ENCODE data around the gene SNX7. TPM values are rescaled to one million over a fixed set of nuclear protein-coding genes. Genes with fewer than 3 reads are reported as not detected.

SNX7 gene
- polyA plus RNA-seq, 3 donors, result 0.04 to 3.9 (median 0.15) TPM

DNA sequence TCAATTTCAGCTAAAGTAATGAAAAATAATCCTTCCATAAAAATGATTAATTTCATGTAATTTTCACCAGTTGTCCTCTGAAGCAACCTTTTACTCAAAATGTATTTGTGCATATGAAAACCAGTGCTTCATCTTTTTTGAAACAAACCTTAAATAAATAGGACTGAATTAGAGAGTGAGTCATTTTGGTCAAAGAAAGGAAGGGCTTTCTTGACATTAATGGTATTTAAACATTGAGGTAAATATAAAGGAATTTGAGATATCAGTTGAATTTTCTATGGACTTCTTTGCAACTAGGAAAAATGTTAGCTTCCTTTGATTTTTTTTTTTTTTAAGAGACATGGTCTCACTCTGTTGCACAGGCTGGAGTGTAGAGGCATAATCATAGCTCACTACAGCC, 38.7 kb downstream of the SNX7 start:
- TF ChIP-seq, protein P1, sequence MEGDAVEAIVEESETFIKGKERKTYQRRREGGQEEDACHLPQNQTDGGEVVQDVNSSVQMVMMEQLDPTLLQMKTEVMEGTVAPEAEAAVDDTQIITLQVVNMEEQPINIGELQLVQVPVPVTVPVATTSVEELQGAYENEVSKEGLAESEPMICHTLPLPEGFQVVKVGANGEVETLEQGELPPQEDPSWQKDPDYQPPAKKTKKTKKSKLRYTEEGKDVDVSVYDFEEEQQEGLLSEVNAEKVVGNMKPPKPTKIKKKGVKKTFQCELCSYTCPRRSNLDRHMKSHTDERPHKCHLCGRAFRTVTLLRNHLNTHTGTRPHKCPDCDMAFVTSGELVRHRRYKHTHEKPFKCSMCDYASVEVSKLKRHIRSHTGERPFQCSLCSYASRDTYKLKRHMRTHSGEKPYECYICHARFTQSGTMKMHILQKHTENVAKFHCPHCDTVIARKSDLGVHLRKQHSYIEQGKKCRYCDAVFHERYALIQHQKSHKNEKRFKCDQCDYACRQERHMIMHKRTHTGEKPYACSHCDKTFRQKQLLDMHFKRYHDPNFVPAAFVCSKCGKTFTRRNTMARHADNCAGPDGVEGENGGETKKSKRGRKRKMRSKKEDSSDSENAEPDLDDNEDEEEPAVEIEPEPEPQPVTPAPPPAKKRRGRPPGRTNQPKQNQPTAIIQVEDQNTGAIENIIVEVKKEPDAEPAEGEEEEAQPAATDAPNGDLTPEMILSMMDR (IDR thresholded peaks at IDR 0.05), result no peak
- H3K27me3 Mint-ChIP-seq (ENCODE audit: low read depth in 3 of 3), result peaks cover 0 to 3% (median 1%) of the 10 kb centered on the region in 3 donors
- Histone ChIP-seq H3K36me3 (replicated peaks in 1 of 2; ENCODE audit: control insufficient read depth in 1 of 2, insufficient read depth in 2 of 2, low read length in 2 of 2) (no peaks in the 10 kb centered on the region), H3K9me3 (replicated peaks in 1 of 2; ENCODE audit: control insufficient read depth in 1 of 2, insufficient read depth in 1 of 2, low read length in 2 of 2) (no peaks in the 10 kb centered on the region), H2AFZ (ENCODE audit: insufficient read depth, low read depth, low read length, poor library complexity, severe bottlenecking) (no peak overlapping the region), H3K27ac (ENCODE audit: low read depth in 1 of 2, low read length in 2 of 2) (no peak overlapping the region), H3K27me3 (ENCODE audit: control insufficient read depth in 2 of 2, insufficient read depth in 2 of 2, low read length in 2 of 2) (no peaks in the 10 kb centered on the region), H3K4me1 (ENCODE audit: control insufficient read depth in 1 of 2, insufficient read depth in 2 of 2, low read length in 2 of 2) (no peaks in the 10 kb centered on the region), H3K4me2 (replicated peaks; ENCODE audit: extremely low read depth, low read length, poor library complexity, severe bottlenecking) (no peak overlapping the region), H3K9ac (ENCODE audit: insufficient read depth, low read length, poor library complexity, severe bottlenecking) (no peak overlapping the region), H3K4me3 (replicated peaks in 1 of 3; ENCODE audit: low read depth in 2 of 3, low read length in 3 of 3) (no peak overlapping the region), H4K20me1 (ENCODE audit: insufficient read depth, low read length) (no peaks in the 10 kb centered on the region), H3K79me2 (ENCODE audit: insufficient read depth, low read length) (no peaks in the 10 kb centered on the region)
- no peak overlapping the region for H3K27ac Mint-ChIP-seq
- intact Hi-C loops (cut with micrococcal nuclease), result no loop called here
- peaks cover 0 to 3% (median 2%) of the 10 kb centered on the region in 7 donors for H3K9me3 Mint-ChIP-seq
- DNase-seq, result no peak
- no peak overlapping the region for H3K4me3 Mint-ChIP-seq
- H3K36me3 Mint-ChIP-seq, result no peaks in the 10 kb centered on the region
- H3K4me1 Mint-ChIP-seq, result no peaks in the 10 kb centered on the region

DNA sequence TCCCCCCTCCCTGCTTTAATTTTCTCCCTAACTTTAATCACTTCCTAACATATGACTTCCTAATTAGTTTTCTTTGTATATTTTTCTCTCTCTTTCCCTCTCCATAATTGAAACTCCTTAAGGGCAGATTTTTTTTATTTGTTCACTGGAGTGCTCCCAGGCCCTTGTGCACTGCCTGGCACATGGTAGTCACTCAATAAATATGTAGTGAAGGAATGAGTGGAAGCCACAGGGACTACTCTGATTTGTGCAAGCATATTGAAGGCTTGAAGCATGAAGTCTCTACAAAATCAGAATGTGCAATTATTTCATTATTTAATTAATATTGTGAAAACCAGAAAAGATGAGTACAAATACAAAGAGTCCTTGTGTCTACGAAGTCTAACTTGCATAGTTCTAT, 41.5 kb downstream of the SNX7 start:
- no peak overlapping the region for H3K4me2 ChIP-seq (replicated peaks; ENCODE audit: extremely low read depth, low read length, poor library complexity, severe bottlenecking)
- Mint-ChIP-seq H3K4me1 (no peaks in the 10 kb centered on the region), H3K27ac (no peak overlapping the region), H3K4me3 (no peak overlapping the region), H3K27me3 (ENCODE audit: low read depth in 3 of 3) (peaks cover 0 to 3% (median 1%) of the 10 kb centered on the region in 3 donors), H3K9me3 (peaks cover 0 to 3% (median 2%) of the 10 kb centered on the region in 7 donors), H3K36me3 (no peaks in the 10 kb centered on the region)
- H3K27ac ChIP-seq (ENCODE audit: low read depth in 1 of 2, low read length in 2 of 2), result no peak overlapping the region
- H2AFZ ChIP-seq (ENCODE audit: insufficient read depth, low read depth, low read length, poor library complexity, severe bottlenecking), result no peak overlapping the region
- H3K36me3 ChIP-seq (replicated peaks in 1 of 2; ENCODE audit: control insufficient read depth in 1 of 2, insufficient read depth in 2 of 2, low read length in 2 of 2), result no peaks in the 10 kb centered on the region
- no peaks in the 10 kb centered on the region for H3K27me3 ChIP-seq (ENCODE audit: control insufficient read depth in 2 of 2, insufficient read depth in 2 of 2, low read length in 2 of 2)
- DNase-seq, result no peak
- no peak overlapping the region for H3K9ac ChIP-seq (ENCODE audit: insufficient read depth, low read length, poor library complexity, severe bottlenecking)
- H4K20me1 ChIP-seq (ENCODE audit: insufficient read depth, low read length), result no peaks in the 10 kb centered on the region
- no peaks in the 10 kb centered on the region for H3K4me1 ChIP-seq (ENCODE audit: control insufficient read depth in 1 of 2, insufficient read depth in 2 of 2, low read length in 2 of 2)
- WGBS (ENCODE audit: insufficient coverage), result no CpG with 5 or more reads among the region's 1 CpG
- H3K4me3 ChIP-seq (replicated peaks in 1 of 3; ENCODE audit: low read depth in 2 of 3, low read length in 3 of 3), result no peak overlapping the region
- TF ChIP-seq, protein P1 (IDR thresholded peaks at IDR 0.05), result no peak
- intact Hi-C loops (cut with micrococcal nuclease), result no loop called here
- H3K9me3 ChIP-seq (replicated peaks in 1 of 2; ENCODE audit: control insufficient read depth in 1 of 2, insufficient read depth in 1 of 2, low read length in 2 of 2), result no peaks in the 10 kb centered on the region
- H3K79me2 ChIP-seq (ENCODE audit: insufficient read depth, low read length), result no peaks in the 10 kb centered on the region
